ENCODE results near the gene CPLX1. TPM values are rescaled to one million over a fixed set of nuclear protein-coding genes. Genes with fewer than 3 reads are reported as not detected.

CPLX1 gene
- total RNA-seq, 1 donor from 2014 or later, result 0.46 TPM

- Mint-ChIP-seq H3K4me3 (ENCODE audit: unreplicated experiment) (peak overlapping the region; percentile 53), H3K9me3 (ENCODE audit: unreplicated experiment) (no peaks in the 10 kb centered on the region), H3K4me1 (ENCODE audit: unreplicated experiment) (no peaks in the 10 kb centered on the region), H3K36me3 (ENCODE audit: low read depth, unreplicated experiment) (peaks cover 60% of the 10 kb centered on the region), H3K27me3 (ENCODE audit: unreplicated experiment) (peaks cover 6% of the 10 kb centered on the region), H3K27ac (ENCODE audit: unreplicated experiment) (no peak overlapping the region)
- DNase-seq (ENCODE audit: low spot score), result no peak
- TF ChIP-seq CTCF (IDR thresholded peaks at IDR 0.05; ENCODE audit: unreplicated experiment), result no peak
Observed at GRCh38 chr4:860561-860960, 34.6 kb upstream of the CPLX1 start.

GRCh38 chr4:859496-859895 lies 33.6 kb upstream of the CPLX1 start:
- DNase-seq (ENCODE audit: low spot score), result no peak
- Mint-ChIP-seq H3K36me3 (ENCODE audit: low read depth, unreplicated experiment) (peaks cover 66% of the 10 kb centered on the region), H3K4me3 (ENCODE audit: unreplicated experiment) (no peak overlapping the region), H3K27me3 (ENCODE audit: unreplicated experiment) (peaks cover 6% of the 10 kb centered on the region), H3K4me1 (ENCODE audit: unreplicated experiment) (no peaks in the 10 kb centered on the region), H3K27ac (ENCODE audit: unreplicated experiment) (no peak overlapping the region), H3K9me3 (ENCODE audit: unreplicated experiment) (no peaks in the 10 kb centered on the region)
- no peak for TF ChIP-seq CTCF (IDR thresholded peaks at IDR 0.05; ENCODE audit: unreplicated experiment)

- no peaks in the 10 kb centered on the region for H3K9me3 Mint-ChIP-seq (ENCODE audit: unreplicated experiment)
Observed at GRCh38 chr4:858831-859451, 33.0 kb upstream of the CPLX1 start.

GRCh38 chr4:858041-858481 lies 32.1 kb upstream of the CPLX1 start:
- Mint-ChIP-seq H3K4me3 (ENCODE audit: unreplicated experiment) (peak overlapping the region; percentile 80), H3K4me1 (ENCODE audit: unreplicated experiment) (no peaks in the 10 kb centered on the region), H3K36me3 (ENCODE audit: low read depth, unreplicated experiment) (peaks cover 65% of the 10 kb centered on the region), H3K27ac (ENCODE audit: unreplicated experiment) (no peak overlapping the region), H3K9me3 (ENCODE audit: unreplicated experiment) (no peaks in the 10 kb centered on the region), H3K27me3 (ENCODE audit: unreplicated experiment) (peaks cover 6% of the 10 kb centered on the region)
- no peak for TF ChIP-seq CTCF (IDR thresholded peaks at IDR 0.05; ENCODE audit: unreplicated experiment)
- DNase-seq (ENCODE audit: low spot score), result no peak

More at GRCh38 chr4:858831-859451, 33.0 kb upstream of the CPLX1 start:
- DNase-seq (ENCODE audit: low spot score), result no peak
- Mint-ChIP-seq H3K27ac (ENCODE audit: unreplicated experiment) (no peak overlapping the region), H3K36me3 (ENCODE audit: low read depth, unreplicated experiment) (peaks cover 69% of the 10 kb centered on the region), H3K27me3 (ENCODE audit: unreplicated experiment) (peaks cover 6% of the 10 kb centered on the region), H3K4me1 (ENCODE audit: unreplicated experiment) (no peaks in the 10 kb centered on the region), H3K4me3 (ENCODE audit: unreplicated experiment) (peak overlapping the region; percentile 59)
- TF ChIP-seq CTCF (IDR thresholded peaks at IDR 0.05; ENCODE audit: unreplicated experiment), result no peak

GRCh38 chr4:857461-857860 lies 31.5 kb upstream of the CPLX1 start:
- no peak overlapping the region for H3K27ac Mint-ChIP-seq (ENCODE audit: unreplicated experiment)
- H3K4me1 Mint-ChIP-seq (ENCODE audit: unreplicated experiment), result no peaks in the 10 kb centered on the region
- peak overlapping the region; percentile 80 for H3K4me3 Mint-ChIP-seq (ENCODE audit: unreplicated experiment)
- no peak for TF ChIP-seq CTCF (IDR thresholded peaks at IDR 0.05; ENCODE audit: unreplicated experiment)
- no peak for DNase-seq (ENCODE audit: low spot score)
- no peaks in the 10 kb centered on the region for H3K9me3 Mint-ChIP-seq (ENCODE audit: unreplicated experiment)
- H3K27me3 Mint-ChIP-seq (ENCODE audit: unreplicated experiment), result peaks cover 6% of the 10 kb centered on the region
- peaks cover 65% of the 10 kb centered on the region for H3K36me3 Mint-ChIP-seq (ENCODE audit: low read depth, unreplicated experiment)

All from endothelial cell (in vitro differentiated cells).